Measurements from ENCODE around the gene RCN2. TPM values are rescaled to one million over a fixed set of nuclear protein-coding genes. Genes with fewer than 3 reads are reported as not detected.
A peak's percentile ranks its signal among the peaks of the same experiment; 100 is the strongest.

Gene RCN2
- total and polyA plus RNA-seq, 2 of the 13 experiments (the other 11 are each of a cell fraction or from before 2014, with no cell fraction given), result 84.4 to 89.0 TPM

DNA sequence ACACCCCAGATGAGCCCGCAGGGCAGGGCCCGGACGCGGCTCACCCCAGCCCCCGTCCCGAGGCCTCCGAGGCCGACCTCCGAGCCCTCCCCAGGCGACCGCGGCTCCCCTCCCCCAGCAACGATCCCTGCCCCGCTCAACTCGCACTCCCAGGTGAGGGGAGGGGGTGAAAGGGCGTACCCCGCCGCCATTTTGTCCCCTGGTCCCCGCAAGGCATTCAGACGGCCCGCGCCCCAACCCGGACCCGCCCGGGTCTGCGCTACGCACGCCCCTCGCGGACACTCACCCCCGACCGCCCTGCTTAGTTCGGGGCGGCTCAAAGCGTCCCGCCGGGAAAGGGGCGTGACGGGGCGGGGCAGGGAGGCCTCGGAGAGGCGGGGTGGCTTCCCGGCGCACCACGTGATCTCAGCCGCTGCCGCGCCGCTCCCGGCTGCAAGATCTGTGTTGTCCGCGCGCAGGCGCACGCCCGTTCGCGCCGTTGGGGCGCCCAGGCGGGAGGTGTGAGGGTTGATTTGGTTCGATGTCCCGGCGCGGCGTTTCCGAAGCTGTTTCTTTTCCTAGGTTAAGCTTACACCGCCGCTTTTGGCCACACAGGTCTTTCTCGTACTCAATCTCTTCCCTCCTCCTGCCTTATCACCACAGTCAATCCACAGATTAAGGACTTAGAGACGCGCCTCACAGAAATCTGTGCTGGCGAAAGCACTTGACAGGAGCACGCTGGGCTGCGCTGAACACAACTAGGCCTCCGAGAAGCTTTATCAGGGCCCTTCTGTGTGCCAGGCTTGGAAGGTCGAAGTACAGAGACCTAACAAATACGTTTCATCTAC lies 26.3 kb upstream of the RCN2 start, which contains the start of gene SCAPER:
SCAPER (minus strand) TSS at position 328 of the 827 bp plus-strand sequence. CDS start 21,523 bp downstream, outside the sequence.
- Histone ChIP-seq H3K4me3 (replicated peaks in 1 of 3; ENCODE audit: insufficient read depth in 1 of 3, low read depth in 2 of 3, low read length in 3 of 3) (peak within 1 kb of the TSS; percentile 61 to 81 (median 81)), H3K27me3 (ENCODE audit: control insufficient read depth in 1 of 2, insufficient read depth in 2 of 2, low read length in 2 of 2) (no peaks in the 10 kb centered on the region), H3K79me2 (ENCODE audit: insufficient read depth, low read length) (peaks cover 4% of the 10 kb centered on the region), H3K36me3 (replicated peaks in 1 of 2; ENCODE audit: control insufficient read depth in 1 of 2, insufficient read depth in 2 of 2, low read length in 2 of 2) (no peaks in the 10 kb centered on the region), H3K4me1 (ENCODE audit: insufficient read depth, low read length) (peaks cover 43% of the 10 kb centered on the region), H2AFZ (ENCODE audit: low read length) (peak within 1 kb of the TSS; percentile 98), H4K20me1 (ENCODE audit: insufficient read depth, low read length) (no peaks in the 10 kb centered on the region), H3K4me2 (ENCODE audit: low read depth, low read length) (peak within 1 kb of the TSS; percentile 98), H3K27ac (ENCODE audit: extremely low read length, insufficient read depth, low read length) (peak within 1 kb of the TSS; percentile 70), H3K9me3 (ENCODE audit: low read length) (no peaks in the 10 kb centered on the region), H3K9ac (ENCODE audit: insufficient read depth, low read depth, low read length) (peak within 1 kb of the TSS; percentile 70)
- WGBS (ENCODE audit: low lambda C conversion rate), result 0% methylated on average over 11 of the region's 78 CpGs
- ATAC-seq (peak; percentile 87), FAIRE-seq (peak; percentile 48), DNase-seq (ENCODE audit: low spot score) (peak; percentile 76)
- intact Hi-C loops (cut with micrococcal nuclease; ENCODE audit: unreplicated experiment), result no loop called here
- CTCF ChIA-PET (ENCODE audit: low intra/inter-chr PET ratio, low total read pairs), result no interaction called here
- in situ Hi-C loops (cut with HindIII; ENCODE audit: extremely low pct_ligation_motif_present, low pct_unique_long_range_greater_than_20kb), result loop anchor here (10.0 kb wide), 1 partner anchor 130 kb away; no protein-coding TSS in a partner anchor
- BruUV-seq (replicated peaks), result no TSS peak
- POLR2A ChIA-PET, result interaction anchor here (0.7 to 4.5 kb wide), 3 partner anchors 17 to 594 kb away, joined by 3 to 28 read pairs (median 5); partner anchors contain the start of genes ETFA and RCN2
- TF ChIP-seq PITX1 (CRISPR knock-in tag; IDR thresholded peaks at IDR 0.05) (peak; percentile 66), ZNF432 (CRISPR knock-in tag; IDR thresholded peaks at IDR 0.05; ENCODE audit: borderline replicate concordance) (no peak), GTF3A (CRISPR knock-in tag; conservative IDR thresholded peaks at IDR 0.05) (peak; percentile 89; the same call in 1 of the 2 replicates), ZNF766 (CRISPR knock-in tag; IDR thresholded peaks at IDR 0.05; ENCODE audit: borderline replicate concordance) (peak; percentile 97), ZNF879 (CRISPR knock-in tag; IDR thresholded peaks at IDR 0.05) (peak; percentile 94), THAP9 (CRISPR knock-in tag; IDR thresholded peaks at IDR 0.05; ENCODE audit: borderline replicate concordance) (peak; percentile 62; the same call in 1 of the 2 replicates), NFYC (CRISPR knock-in tag; IDR thresholded peaks at IDR 0.05) (peak; percentile 48; the same call in 1 of the 2 replicates), ZNF773 (CRISPR knock-in tag; IDR thresholded peaks at IDR 0.05; ENCODE audit: borderline replicate concordance) (peak; percentile 73), FOXM1 (CRISPR knock-in tag; IDR thresholded peaks at IDR 0.05) (0 out of 2 replicates have a peak, but pooled peaks have one; percentile 66), ZNF75D (CRISPR knock-in tag; IDR thresholded peaks at IDR 0.05; ENCODE audit: borderline replicate concordance) (peak; percentile 76; the same call in 1 of the 2 replicates), CENPT (CRISPR knock-in tag; IDR thresholded peaks at IDR 0.05; ENCODE audit: low read depth) (0 out of 2 replicates have a peak, but pooled peaks have one; percentile 35), ZNF781 (CRISPR knock-in tag; IDR thresholded peaks at IDR 0.05; ENCODE audit: borderline replicate concordance, not compliant biosample characterization) (peak; percentile 94)
- TF ChIP-seq, protein P1, sequence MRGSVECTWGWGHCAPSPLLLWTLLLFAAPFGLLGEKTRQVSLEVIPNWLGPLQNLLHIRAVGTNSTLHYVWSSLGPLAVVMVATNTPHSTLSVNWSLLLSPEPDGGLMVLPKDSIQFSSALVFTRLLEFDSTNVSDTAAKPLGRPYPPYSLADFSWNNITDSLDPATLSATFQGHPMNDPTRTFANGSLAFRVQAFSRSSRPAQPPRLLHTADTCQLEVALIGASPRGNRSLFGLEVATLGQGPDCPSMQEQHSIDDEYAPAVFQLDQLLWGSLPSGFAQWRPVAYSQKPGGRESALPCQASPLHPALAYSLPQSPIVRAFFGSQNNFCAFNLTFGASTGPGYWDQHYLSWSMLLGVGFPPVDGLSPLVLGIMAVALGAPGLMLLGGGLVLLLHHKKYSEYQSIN (CRISPR knock-in tag; IDR thresholded peaks at IDR 0.05; ENCODE audit: borderline replicate concordance), result no peak
- TF ChIP-seq, protein P2, sequence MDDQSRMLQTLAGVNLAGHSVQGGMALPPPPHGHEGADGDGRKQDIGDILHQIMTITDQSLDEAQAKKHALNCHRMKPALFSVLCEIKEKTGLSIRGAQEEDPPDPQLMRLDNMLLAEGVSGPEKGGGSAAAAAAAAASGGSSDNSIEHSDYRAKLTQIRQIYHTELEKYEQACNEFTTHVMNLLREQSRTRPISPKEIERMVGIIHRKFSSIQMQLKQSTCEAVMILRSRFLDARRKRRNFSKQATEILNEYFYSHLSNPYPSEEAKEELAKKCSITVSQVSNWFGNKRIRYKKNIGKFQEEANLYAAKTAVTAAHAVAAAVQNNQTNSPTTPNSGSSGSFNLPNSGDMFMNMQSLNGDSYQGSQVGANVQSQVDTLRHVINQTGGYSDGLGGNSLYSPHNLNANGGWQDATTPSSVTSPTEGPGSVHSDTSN (CRISPR knock-in tag; IDR thresholded peaks at IDR 0.05; ENCODE audit: borderline replicate concordance), result peak; percentile 83; the same call in 1 of the 2 replicates
- TF ChIP-seq, protein P3, sequence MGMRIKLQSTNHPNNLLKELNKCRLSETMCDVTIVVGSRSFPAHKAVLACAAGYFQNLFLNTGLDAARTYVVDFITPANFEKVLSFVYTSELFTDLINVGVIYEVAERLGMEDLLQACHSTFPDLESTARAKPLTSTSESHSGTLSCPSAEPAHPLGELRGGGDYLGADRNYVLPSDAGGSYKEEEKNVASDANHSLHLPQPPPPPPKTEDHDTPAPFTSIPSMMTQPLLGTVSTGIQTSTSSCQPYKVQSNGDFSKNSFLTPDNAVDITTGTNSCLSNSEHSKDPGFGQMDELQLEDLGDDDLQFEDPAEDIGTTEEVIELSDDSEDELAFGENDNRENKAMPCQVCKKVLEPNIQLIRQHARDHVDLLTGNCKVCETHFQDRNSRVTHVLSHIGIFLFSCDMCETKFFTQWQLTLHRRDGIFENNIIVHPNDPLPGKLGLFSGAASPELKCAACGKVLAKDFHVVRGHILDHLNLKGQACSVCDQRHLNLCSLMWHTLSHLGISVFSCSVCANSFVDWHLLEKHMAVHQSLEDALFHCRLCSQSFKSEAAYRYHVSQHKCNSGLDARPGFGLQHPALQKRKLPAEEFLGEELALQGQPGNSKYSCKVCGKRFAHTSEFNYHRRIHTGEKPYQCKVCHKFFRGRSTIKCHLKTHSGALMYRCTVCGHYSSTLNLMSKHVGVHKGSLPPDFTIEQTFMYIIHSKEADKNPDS (CRISPR knock-in tag; IDR thresholded peaks at IDR 0.05), result peak; percentile 83; the same call in 1 of the 2 replicates
